Measurements from ENCODE around the gene LILRB1.
A peak's percentile ranks its signal among the peaks of the same experiment; 100 is the strongest.
"Not testable (repeated sequence)": the region's sequence is repeated elsewhere in the genome, so short reads cannot be mapped to it uniquely, and the experiment has no call there.

LILRB1 gene

DNA sequence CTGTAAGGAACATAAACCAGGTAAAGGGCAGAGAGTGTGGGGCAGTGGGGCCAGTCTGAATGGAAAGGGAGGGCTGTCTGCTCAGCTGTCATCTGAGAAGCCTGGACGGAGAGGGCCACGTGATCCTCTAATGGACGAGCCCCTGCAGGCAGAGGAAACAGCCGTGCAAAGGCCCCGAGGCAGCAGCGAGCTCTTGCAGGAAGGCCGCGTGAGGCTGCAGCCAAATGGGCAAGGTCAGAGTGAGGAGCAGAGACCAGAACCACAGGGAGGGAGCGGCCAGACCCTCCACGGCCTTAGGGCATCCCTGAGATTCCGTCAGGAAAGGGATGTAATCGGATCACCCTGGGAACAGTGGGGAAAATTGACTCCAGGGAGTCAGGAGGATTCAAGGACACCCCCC is 36.9 kb downstream of the LILRB1 start:
- no peak for DNase-seq

DNA sequence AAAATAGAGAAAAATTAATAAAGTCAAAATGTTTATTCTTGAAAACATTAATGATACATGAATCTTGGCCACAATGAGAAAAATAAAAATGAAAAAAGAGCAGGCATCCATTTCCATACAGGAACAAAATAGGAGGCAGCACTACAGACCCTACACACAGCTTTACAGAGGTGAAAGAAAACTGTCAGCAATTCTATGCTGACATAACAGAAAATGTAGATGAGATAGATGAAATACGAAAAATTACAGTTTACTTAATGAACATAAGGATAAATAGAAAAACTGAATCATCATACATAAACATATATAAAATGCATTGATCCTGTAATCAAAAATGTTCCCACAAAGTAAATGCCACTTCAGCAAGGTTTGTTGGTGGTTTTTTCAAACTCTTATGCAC is 38.1 kb downstream of the LILRB1 start:
- no peak for DNase-seq

DNA sequence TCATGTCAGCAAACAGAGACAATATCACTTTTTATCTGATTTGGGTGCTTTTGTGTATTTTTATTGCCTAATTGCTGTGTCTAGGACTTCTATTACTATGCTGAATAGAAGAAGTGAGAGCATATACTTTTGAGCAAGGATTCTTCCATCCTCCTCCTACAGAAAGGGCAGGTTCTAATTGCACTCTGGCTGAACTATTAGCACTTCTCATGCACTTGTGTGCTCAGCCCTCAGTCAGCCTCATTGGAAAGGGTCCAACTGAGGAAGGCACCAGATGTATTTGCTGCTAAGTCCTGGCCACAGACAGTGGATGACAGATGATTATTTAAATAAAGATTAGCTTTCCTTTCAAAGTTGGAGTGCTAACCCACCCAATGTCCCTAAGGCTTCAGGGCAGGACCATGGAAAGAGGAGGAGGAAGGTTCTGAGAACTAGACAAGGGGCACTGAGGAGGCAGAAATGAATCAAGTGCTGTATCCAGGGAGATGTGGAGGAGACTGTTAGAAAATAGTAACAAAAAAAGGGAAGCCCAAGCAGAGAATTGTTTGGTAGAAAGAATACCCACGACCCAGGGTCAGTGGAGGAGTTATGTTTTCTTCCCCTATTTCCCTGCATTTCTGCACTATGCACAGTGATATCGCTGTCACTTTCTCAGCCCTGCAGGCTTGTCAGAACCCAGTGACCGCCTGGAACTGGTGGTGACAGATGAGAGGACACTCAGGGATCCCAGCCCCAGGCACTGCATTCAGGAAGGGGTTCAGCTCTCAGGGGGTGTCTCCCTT is 40.5 kb downstream of the LILRB1 start:
- DNase-seq, result no peak

DNA sequence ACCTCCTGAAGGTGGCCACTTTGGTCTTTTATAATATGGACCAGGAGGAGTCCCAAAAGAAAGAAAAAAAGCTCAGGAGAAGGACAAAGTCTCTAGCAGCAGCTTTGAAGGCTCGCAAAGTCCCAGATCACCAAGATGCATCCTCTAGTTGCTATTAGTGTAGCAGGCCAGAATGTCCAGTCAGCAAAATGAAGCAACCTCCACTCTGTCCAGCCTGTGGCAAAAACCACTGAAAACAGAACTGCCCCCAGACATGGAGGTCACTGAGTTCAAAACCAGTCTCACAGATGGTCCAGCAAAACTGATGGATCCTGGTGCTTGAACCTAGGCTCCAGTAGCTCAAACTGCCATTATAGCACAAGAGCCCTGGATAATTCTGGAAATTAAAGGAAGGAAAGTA is 42.9 kb downstream of the LILRB1 start:
- DNase-seq, result peak in 1 of 2 donors; percentile 22

DNA sequence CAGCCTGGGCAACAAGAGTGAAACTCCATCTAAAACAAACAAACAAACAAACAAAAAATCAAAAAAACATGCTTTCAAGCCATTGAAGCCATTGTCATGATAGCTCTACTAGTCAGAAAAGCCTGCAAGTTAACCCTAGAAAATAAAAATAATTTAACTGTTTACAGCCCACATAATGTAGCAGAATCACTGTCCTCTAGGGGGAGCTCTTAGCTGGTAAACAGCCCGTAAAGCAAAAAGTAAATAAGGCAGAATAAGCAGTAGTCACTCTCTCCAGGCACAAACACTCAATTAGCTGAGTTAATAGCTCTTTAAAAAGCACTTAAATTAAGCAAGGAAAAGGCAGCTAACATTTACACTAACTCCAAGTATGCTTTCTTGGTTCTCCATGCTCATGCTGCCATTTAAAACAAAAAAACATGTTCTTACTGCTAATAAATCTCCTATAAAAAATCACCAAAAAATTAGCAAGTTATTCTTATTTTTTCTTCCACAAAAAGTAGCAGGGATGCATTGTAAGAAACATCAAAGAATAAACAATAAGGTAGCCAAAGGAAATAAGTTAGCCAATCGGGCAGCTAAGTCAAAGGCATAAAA is 43.8 kb downstream of the LILRB1 start:
- no peak for DNase-seq

DNA sequence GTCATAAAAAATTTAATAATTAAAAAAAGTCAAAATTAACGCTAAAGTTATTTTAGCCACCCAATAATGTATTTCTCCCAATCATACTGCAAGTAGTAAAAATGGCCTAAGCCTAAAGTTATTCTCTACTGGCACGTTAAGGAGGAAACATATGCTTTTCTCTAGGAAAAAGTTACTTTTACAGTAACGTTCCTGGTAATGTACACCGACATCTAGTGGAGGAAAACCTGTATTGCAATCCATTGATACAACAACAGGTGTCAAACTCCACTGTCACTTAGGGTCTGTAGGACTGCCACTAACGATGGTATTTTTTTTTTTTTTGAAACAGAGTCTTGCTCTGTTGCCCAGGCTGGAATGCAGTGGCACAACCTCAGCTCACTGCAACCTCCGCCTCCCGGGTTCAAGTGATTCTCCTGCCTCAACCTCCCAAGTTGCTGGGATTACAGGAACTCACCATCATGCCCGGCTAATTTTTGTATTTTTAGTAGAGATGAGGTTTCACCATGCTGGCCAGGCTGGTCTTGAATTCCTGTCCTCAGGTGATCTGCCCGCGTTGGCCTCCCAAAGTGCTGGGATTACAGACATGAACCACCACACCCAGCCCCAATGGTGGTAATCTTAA is 46.0 kb downstream of the LILRB1 start:
- DNase-seq, result not testable (repeated sequence)

DNA sequence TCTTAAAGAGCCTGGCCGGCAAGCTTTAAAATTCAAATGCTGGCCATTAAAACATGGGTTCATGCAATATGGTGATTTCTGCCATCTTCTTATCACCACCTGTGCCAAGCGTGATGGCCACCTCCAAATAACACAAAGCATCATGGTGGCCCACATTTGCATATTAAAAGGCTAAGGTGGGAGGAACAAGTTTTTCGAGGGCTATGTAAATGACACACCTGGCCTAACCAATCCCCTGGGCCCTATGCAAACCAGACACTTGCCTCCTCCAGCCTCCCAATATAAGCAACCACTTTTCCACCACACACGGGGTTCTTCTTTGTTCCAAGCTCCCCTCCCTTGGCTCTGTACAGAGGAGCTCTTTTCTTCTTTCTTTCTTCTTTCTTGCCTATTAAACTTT is 46.9 kb downstream of the LILRB1 start:
- no peak for DNase-seq

DNA sequence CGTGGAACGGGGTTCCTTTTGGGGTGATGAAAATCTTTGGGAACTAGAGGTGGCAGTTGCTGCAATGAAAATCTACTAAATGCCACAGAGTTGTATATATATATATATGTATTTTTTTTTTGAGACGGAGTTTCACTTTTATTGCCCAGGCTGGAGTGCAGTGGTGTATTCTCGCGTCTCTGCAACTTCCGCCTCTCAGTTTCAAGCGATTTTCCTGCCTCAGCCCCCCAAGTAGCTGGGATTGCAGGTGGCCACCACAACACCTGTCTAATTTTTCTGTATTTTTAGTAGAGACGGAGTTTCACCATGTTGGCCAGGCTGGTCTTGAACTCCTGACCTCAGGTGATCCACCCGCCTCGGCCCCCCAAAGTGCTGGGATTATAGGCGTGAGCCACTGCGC is 51.3 kb downstream of the LILRB1 start:
- not testable (repeated sequence) for DNase-seq

DNA sequence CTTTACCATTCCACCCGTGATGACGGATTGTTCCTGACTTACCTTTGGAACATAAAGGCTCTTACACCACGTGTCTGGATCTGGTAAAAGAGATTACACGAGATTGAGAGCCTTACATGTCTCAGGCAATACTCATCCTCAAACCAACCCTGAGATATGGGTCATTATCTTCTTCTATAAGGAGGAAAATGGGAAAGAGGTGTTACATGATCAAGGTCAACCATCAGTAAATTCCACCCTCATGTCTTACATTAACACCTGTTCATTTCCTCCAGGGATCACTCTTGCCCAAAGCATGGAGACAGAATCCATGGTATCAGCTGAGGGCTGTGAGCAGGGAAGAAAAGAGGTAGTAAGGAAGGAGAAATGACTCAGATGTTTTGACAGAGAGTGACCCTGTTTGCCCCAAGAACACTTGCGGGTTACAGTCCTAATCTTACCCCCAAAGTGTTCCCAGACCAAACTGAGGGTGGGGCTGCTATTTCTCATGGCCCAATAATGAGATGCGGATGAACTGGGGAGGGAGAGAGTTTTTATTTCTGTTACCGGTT is 52.1 kb downstream of the LILRB1 start:
- no peak for DNase-seq

DNA sequence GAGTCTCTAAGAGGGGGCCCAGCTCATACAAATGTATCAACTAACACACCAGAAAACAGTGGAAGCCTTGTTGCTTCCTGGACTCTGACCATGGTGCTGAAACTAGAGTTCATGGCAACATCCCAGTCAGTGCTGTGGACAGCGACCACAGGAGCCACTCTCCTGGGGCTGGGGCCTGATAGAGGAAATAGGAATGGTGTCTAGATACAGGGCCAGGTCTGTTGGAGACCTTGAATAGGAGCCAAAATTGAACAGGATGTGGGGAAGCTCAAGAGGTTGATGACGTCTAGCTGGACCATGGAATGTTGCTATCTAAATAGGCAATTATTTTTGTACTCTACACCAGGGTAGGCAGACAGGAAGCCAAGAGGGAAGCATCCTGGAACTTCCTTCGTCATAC is 54.2 kb downstream of the LILRB1 start:
- DNase-seq, result no peak

Data from hippocampal formation (tissue), 2 donors.